Trophoblast cell (in vitro differentiated cells and primary cell): Measurements from ENCODE around the gene GAS1.

ENCODE experiments used
- DNase-seq, 2 donors: peaks; one replicate each; pipeline ENCODE4 v3.0.0-alpha.2; 2016
- H2AFZ ChIP-seq: 2 replicates; pipeline ENCODE4 v1.6.1; 2013; ENCODE audit warnings: low read length, moderate library complexity, mild to moderate bottlenecking; ENCODE audit not compliant: insufficient read depth, poor library complexity
- H2AK5ac ChIP-seq: 2 replicates; pipeline ENCODE4 v1.6.1; 2013; ENCODE audit warnings: mild to moderate bottlenecking, low read length
- H2BK120ac ChIP-seq: 2 replicates; pipeline ENCODE4 v1.6.1; 2013; ENCODE audit warnings: low read length, mild to moderate bottlenecking, moderate library complexity; ENCODE audit not compliant: insufficient read depth, poor library complexity
- H2BK12ac ChIP-seq: 2 replicates; pipeline ENCODE4 v1.6.1; 2013; ENCODE audit warnings: mild to moderate bottlenecking, low read length, moderate library complexity
- H2BK5ac ChIP-seq: 2 replicates; pipeline ENCODE4 v1.6.1; 2013; ENCODE audit warnings: low read length, low read depth, moderate library complexity, mild to moderate bottlenecking; ENCODE audit not compliant: poor library complexity
- H3K14ac ChIP-seq: 2 replicates; pipeline ENCODE4 v1.6.1; 2013; ENCODE audit warnings: mild to moderate bottlenecking, low read length
- H3K18ac ChIP-seq: 2 replicates; pipeline ENCODE4 v1.6.1; 2013; ENCODE audit warnings: mild to moderate bottlenecking, low read length
- H3K23ac ChIP-seq: 2 replicates; pipeline ENCODE4 v1.6.1; 2013; ENCODE audit warnings: low read length
- H3K27ac ChIP-seq: 2 replicates; pipeline ENCODE4 v1.5.1; 2013; ENCODE audit warnings: low read depth, mild to moderate bottlenecking, inconsistent platforms, low read length, moderate library complexity
- H3K27me3 ChIP-seq: 2 replicates; pipeline ENCODE4 v1.6.1; 2013; ENCODE audit warnings: inconsistent platforms, mild to moderate bottlenecking, low read length, moderate library complexity; ENCODE audit not compliant: insufficient read depth
- H3K36me3 ChIP-seq, 2 experiments: 1 replicate in 1 of 2; 2 replicates in 1 of 2; pipeline ENCODE4 v1.6.1; 2013; ENCODE audit warnings: low read length in 2 of 2, mild to moderate bottlenecking in 2 of 2, moderate library complexity in 1 of 2; ENCODE audit not compliant: insufficient read depth in 2 of 2, control insufficient read depth in 1 of 2
- H3K4ac ChIP-seq: 2 replicates; pipeline ENCODE4 v1.6.1; 2013; ENCODE audit warnings: low read depth, mild to moderate bottlenecking, low read length, moderate library complexity
- H3K4me1 ChIP-seq, 2 experiments: 1 replicate in 1 of 2; 2 replicates in 1 of 2; pipeline ENCODE4 v1.6.1; 2013; ENCODE audit warnings: low read length in 2 of 2, mild to moderate bottlenecking in 2 of 2, moderate library complexity in 1 of 2; ENCODE audit not compliant: insufficient read depth in 2 of 2, control insufficient read depth in 1 of 2
- H3K4me2 ChIP-seq: 2 replicates; pipeline ENCODE4 v1.6.1; 2013; ENCODE audit warnings: inconsistent platforms, mild to moderate bottlenecking, low read length, moderate library complexity
- H3K4me3 ChIP-seq: 2 replicates; pipeline ENCODE4 v1.5.1; 2013; ENCODE audit warnings: mild to moderate bottlenecking, low read depth, low read length, inconsistent platforms
- H3K79me1 ChIP-seq: one replicate; pipeline ENCODE4 v1.6.1; 2013; ENCODE audit warnings: low read length
- H3K79me2 ChIP-seq: 2 replicates; pipeline ENCODE4 v1.6.1; 2013; ENCODE audit warnings: low read length, mild to moderate bottlenecking; ENCODE audit not compliant: control insufficient read depth, insufficient read depth, poor library complexity
- H3K9ac ChIP-seq: 2 replicates; pipeline ENCODE4 v1.6.1; 2013; ENCODE audit warnings: mild to moderate bottlenecking, low read length
- H3K9me3 ChIP-seq: 2 replicates; pipeline ENCODE4 v1.6.1; 2013; ENCODE audit warnings: low read depth, mild to moderate bottlenecking, control low read depth, inconsistent platforms, low read length; ENCODE audit not compliant: insufficient read depth
- H4K12ac ChIP-seq: 2 replicates; pipeline ENCODE4 v1.6.1; 2013; ENCODE audit warnings: low read depth, mild to moderate bottlenecking, low read length, moderate library complexity
- H4K8ac ChIP-seq: 2 replicates; pipeline ENCODE4 v1.6.1; 2013; ENCODE audit warnings: low read depth, mild to moderate bottlenecking, low read length, moderate library complexity
- H4K91ac ChIP-seq: one replicate; pipeline ENCODE4 v1.6.1; 2013; ENCODE audit warnings: low read depth, mild to moderate bottlenecking, low read length, moderate library complexity
- WGBS: extraction: QIAGEN DNeasy Blood & Tissue Kit; methylation state at CpG from one replicate; pipeline ENCODE4 v1.1.7; 2013; ENCODE audit warnings: missing lambda C conversion rate; ENCODE audit not compliant: insufficient read length, insufficient coverage; ENCODE audit errors: extremely low coverage; 5-methylcytosine and 5-hydroxymethylcytosine counted together

Gene GAS1

DNA sequence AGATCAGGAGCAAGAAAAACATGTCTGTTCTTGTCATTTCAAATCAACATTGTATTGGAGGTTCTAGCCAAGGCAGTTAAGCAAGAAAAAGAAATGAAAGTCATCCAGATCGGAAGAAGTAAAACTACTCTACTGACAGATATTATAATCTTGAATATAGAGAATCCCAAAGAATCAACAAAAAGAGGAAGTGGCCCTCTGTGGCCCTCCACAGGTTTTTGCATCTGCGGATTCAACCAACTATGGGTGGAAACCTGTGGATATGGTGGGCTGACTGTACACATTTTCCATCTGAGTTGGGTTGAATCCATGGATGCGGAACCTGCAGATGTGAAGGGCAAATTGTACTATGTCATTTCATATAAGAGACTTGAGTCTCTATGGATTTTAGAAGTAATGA, 35.1 kb downstream of the GAS1 start:
- no peak overlapping the region for H2BK120ac ChIP-seq
- H3K79me1 ChIP-seq, result no peaks in the 10 kb centered on the region
- H3K27me3 ChIP-seq, result no peaks in the 10 kb centered on the region
- no CpG with 5 or more reads among the region's 3 CpGs for WGBS
- no peak for DNase-seq
- H2BK5ac ChIP-seq, result no peak overlapping the region
- H4K91ac ChIP-seq, result no peak overlapping the region
- H2AFZ ChIP-seq, result no peak overlapping the region
- no peak overlapping the region for H3K18ac ChIP-seq
- H3K9ac ChIP-seq, result no peak overlapping the region
- H3K27ac ChIP-seq, result no peak overlapping the region
- no peaks in the 10 kb centered on the region for H3K36me3 ChIP-seq
- no peak overlapping the region for H2AK5ac ChIP-seq
- H3K4ac ChIP-seq, result no peak overlapping the region
- H4K12ac ChIP-seq, result no peak overlapping the region
- H3K14ac ChIP-seq, result no peak overlapping the region
- H3K79me2 ChIP-seq, result no peaks in the 10 kb centered on the region
- no peak overlapping the region for H2BK12ac ChIP-seq
- H3K4me2 ChIP-seq, result no peak overlapping the region
- H3K4me1 ChIP-seq, result no peaks in the 10 kb centered on the region
- H3K23ac ChIP-seq, result no peak overlapping the region
- no peak overlapping the region for H4K8ac ChIP-seq
- no peak overlapping the region for H3K4me3 ChIP-seq
- H3K9me3 ChIP-seq, result no peaks in the 10 kb centered on the region

DNA sequence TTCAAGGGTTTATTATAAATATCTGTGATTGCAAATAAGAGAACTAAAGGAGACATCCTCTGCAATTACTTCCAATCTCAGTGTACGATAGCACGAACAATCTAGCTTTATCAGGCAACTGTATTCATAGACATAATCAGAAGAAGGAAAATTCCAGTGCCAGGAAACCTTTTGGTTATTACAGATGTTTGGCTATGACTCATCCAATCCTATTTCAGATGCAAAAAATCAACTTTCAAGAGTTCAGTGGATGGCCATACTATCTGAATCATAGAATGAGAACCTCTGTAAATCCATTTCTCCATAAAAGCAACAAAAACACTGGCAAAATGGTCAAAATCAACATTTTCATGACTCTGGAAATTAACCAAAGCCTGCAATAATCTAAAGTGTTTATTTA, 37.9 kb downstream of the GAS1 start:
- Histone ChIP-seq H3K4me3 (no peak overlapping the region), H2AK5ac (no peak overlapping the region), H3K18ac (no peak overlapping the region), H3K27me3 (no peaks in the 10 kb centered on the region), H3K4me2 (no peak overlapping the region), H3K4ac (no peak overlapping the region), H3K27ac (no peak overlapping the region), H4K8ac (no peak overlapping the region), H3K14ac (no peak overlapping the region), H2AFZ (no peak overlapping the region), H4K91ac (no peak overlapping the region), H3K79me1 (no peaks in the 10 kb centered on the region), H2BK12ac (no peak overlapping the region), H4K12ac (no peak overlapping the region), H3K9ac (no peak overlapping the region), H3K4me1 (no peaks in the 10 kb centered on the region), H3K79me2 (no peaks in the 10 kb centered on the region), H3K9me3 (no peaks in the 10 kb centered on the region), H3K23ac (no peak overlapping the region), H3K36me3 (no peaks in the 10 kb centered on the region), H2BK5ac (no peak overlapping the region), H2BK120ac (no peak overlapping the region)
- no peak for DNase-seq
- WGBS, result no CpG with 5 or more reads among the region's 2 CpGs

DNA sequence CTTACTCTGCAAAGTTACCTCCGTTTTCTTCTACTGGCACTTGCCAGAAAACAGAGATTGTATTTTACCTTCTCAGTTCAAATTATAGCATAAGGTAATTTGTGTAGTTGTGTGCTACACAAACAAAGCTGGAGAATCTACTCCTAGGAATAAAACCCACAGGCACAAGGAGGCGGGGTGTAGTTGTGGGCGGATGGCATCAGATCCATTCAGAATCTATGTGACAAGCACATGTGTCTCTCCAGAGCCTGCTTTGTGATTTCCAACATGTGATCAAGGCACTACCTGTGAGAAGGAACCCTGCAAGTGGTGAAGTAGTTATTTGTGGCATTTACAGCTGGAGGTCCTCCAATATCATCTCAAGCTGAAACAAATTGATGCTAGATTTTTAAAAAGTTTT, 39.0 kb downstream of the GAS1 start:
- peaks cover 0 to 3% of the 10 kb centered on the region in 2 experiments for H3K4me1 ChIP-seq
- no peaks in the 10 kb centered on the region for H3K36me3 ChIP-seq
- H4K8ac ChIP-seq, result no peak overlapping the region
- H3K79me2 ChIP-seq, result no peaks in the 10 kb centered on the region
- DNase-seq, result no peak
- no peak overlapping the region for H3K27ac ChIP-seq
- no peak overlapping the region for H2BK5ac ChIP-seq
- no peaks in the 10 kb centered on the region for H3K27me3 ChIP-seq
- no peak overlapping the region for H3K4me2 ChIP-seq
- H2BK12ac ChIP-seq, result no peak overlapping the region
- no peak overlapping the region for H3K23ac ChIP-seq
- H4K12ac ChIP-seq, result no peak overlapping the region
- no peak overlapping the region for H2AK5ac ChIP-seq
- H3K4me3 ChIP-seq, result no peak overlapping the region
- no peak overlapping the region for H3K4ac ChIP-seq
- H4K91ac ChIP-seq, result no peak overlapping the region
- no peak overlapping the region for H3K18ac ChIP-seq
- no peak overlapping the region for H2AFZ ChIP-seq
- no peak overlapping the region for H3K9ac ChIP-seq
- no CpG with 5 or more reads among the region's 3 CpGs for WGBS
- no peak overlapping the region for H3K14ac ChIP-seq
- no peaks in the 10 kb centered on the region for H3K79me1 ChIP-seq
- H2BK120ac ChIP-seq, result no peak overlapping the region
- H3K9me3 ChIP-seq, result no peaks in the 10 kb centered on the region

DNA sequence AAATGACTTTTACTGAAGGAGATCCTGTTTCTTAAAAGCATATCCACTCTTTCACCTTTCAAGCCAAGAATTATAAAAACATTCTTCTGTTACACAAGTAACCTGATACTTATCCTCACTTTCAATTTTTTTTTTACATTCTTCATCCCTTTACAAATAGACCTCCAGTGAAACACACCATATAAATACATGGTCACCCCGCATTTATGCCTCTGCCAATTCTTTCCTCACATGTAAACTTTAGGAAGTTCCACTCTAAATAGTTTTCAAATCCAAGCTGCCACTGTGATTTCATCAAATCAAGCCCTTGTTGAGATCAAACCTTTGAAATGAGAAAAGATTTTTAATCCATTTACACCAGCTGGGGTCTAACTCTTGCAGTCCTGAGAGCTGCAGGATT, 40.0 kb downstream of the GAS1 start:
- H2AK5ac ChIP-seq, result no peak overlapping the region
- H3K14ac ChIP-seq, result no peak overlapping the region
- peaks cover 4 to 9% of the 10 kb centered on the region in 2 experiments for H3K4me1 ChIP-seq
- no peak overlapping the region for H3K4me2 ChIP-seq
- no peaks in the 10 kb centered on the region for H3K79me2 ChIP-seq
- H3K27me3 ChIP-seq, result peaks cover 4% of the 10 kb centered on the region
- no peak overlapping the region for H3K27ac ChIP-seq
- no peak overlapping the region for H4K91ac ChIP-seq
- no peak overlapping the region for H3K18ac ChIP-seq
- H4K8ac ChIP-seq, result no peak overlapping the region
- H3K4me3 ChIP-seq, result no peak overlapping the region
- no peak overlapping the region for H4K12ac ChIP-seq
- H3K9me3 ChIP-seq, result no peaks in the 10 kb centered on the region
- H3K4ac ChIP-seq, result no peak overlapping the region
- H3K79me1 ChIP-seq, result no peaks in the 10 kb centered on the region
- no peaks in the 10 kb centered on the region for H3K36me3 ChIP-seq
- no CpG with 5 or more reads among the region's 1 CpG for WGBS
- no peak overlapping the region for H3K23ac ChIP-seq
- no peak overlapping the region for H2BK12ac ChIP-seq
- no peak for DNase-seq
- no peak overlapping the region for H3K9ac ChIP-seq
- H2BK5ac ChIP-seq, result no peak overlapping the region
- no peak overlapping the region for H2BK120ac ChIP-seq
- H2AFZ ChIP-seq, result no peak overlapping the region
